GM12891 (cell line): ENCODE results near the gene DNHD1.

Experiments used
- PAX5 ChIP-seq: IDR thresholded peaks from 2 replicates; pipeline ENCODE4 v1.6.1; 2011; ENCODE audit warnings: low read length, moderate library complexity, mild to moderate bottlenecking; ENCODE audit not compliant: insufficient read depth, severe bottlenecking
- POLR2A ChIP-seq: IDR thresholded peaks from 2 replicates; pipeline ENCODE4 v1.6.1; 2011; ENCODE audit warnings: low read depth, low read length, control low read depth
- POLR2AphosphoS5 ChIP-seq: IDR thresholded peaks from 2 replicates; pipeline ENCODE4 v1.6.1; 2011; ENCODE audit warnings: low read depth, low read length, control low read depth

- TF ChIP-seq POLR2AphosphoS5 (no peak), POLR2A (no peak), PAX5 (no peak)
These were observed 44.9 kb upstream of the DNHD1 start for GRCh38 chr11:6452219-6452618.
